ENCODE results near the gene MOSPD3. TPM values are rescaled to one million over a fixed set of nuclear protein-coding genes. Genes with fewer than 3 reads are reported as not detected.

MOSPD3 gene
- total RNA-seq, 1 donor from 2014 or later: 11.0 TPM

GRCh38 chr7:100626055-100626454 lies 13.7 kb downstream of the MOSPD3 start:
- no peaks in the 10 kb centered on the region for H3K27me3 ChIP-seq
- H3K9me3 ChIP-seq: no peaks in the 10 kb centered on the region
- H3K27ac ChIP-seq: no peak overlapping the region
- intact Hi-C loops (cut with DNase I): no loop called here
- no peak for DNase-seq (ENCODE audit: low spot score in 2 of 2)
- TF ChIP-seq CTCF (IDR thresholded peaks at IDR 0.05): no peak
- peak overlapping the region; percentile 55 to 58 for H3K4me3 ChIP-seq
- H3K36me3 ChIP-seq: no peaks in the 10 kb centered on the region
- H3K4me1 ChIP-seq: peaks cover 3% of the 10 kb centered on the region in 2 donors

DNA sequence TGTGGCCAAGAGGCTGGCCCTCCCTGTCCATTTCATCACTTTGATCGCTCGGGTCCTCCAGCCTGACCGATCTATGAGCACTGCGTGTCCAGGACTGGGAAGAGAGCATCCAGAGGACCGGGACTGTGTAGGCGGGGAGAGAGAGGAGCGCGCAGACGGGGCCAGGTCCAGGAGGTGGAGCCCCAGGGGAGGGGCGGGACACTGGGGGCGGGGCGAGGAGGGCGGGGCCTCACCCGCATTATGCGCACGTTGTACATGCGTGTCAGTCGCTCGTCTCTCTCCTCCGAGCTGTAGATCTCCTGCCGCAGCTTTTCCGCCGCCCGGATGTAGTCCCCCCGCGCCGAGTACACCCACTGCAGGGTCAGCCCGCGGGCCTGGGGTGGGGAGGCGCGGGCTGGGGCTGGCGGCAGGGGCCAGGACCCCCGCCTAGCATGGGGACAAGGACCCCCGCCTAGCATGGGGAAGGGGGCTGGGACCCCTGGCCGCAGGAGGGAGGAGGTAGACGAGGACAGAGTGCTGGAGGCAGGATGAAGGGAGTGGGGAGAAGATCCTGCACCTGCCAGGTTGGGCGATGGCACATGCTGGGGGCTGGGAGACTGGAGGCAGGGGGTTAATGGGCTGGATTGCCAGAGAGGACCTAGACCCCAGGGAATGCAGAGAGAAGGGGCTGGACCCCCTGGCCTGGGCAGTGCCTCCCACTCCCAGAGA lies 14.3 kb downstream of the MOSPD3 start:
- no peak overlapping the region for H3K27ac ChIP-seq
- intact Hi-C loops (cut with DNase I): no loop called here
- TF ChIP-seq CTCF (IDR thresholded peaks at IDR 0.05): no peak
- peak overlapping the region; percentile 55 to 58 for H3K4me3 ChIP-seq
- H3K9me3 ChIP-seq: no peaks in the 10 kb centered on the region
- peaks cover 3% of the 10 kb centered on the region in 2 donors for H3K4me1 ChIP-seq
- no peaks in the 10 kb centered on the region for H3K36me3 ChIP-seq
- peak in 1 of 2 donors; percentile 86 for DNase-seq (ENCODE audit: low spot score in 2 of 2)
- H3K27me3 ChIP-seq: no peaks in the 10 kb centered on the region

GRCh38 chr7:100627238-100627549 lies 14.9 kb downstream of the MOSPD3 start:
- Histone ChIP-seq H3K9me3 (no peaks in the 10 kb centered on the region), H3K4me1 (peaks cover 3% of the 10 kb centered on the region in 2 donors), H3K27ac (no peak overlapping the region), H3K36me3 (no peaks in the 10 kb centered on the region), H3K4me3 (peak overlapping the region in 1 of 2 donors; percentile 58), H3K27me3 (no peaks in the 10 kb centered on the region)
- intact Hi-C loops (cut with DNase I): no loop called here
- no peak for DNase-seq (ENCODE audit: low spot score in 2 of 2)
- TF ChIP-seq CTCF (IDR thresholded peaks at IDR 0.05): no peak

DNA sequence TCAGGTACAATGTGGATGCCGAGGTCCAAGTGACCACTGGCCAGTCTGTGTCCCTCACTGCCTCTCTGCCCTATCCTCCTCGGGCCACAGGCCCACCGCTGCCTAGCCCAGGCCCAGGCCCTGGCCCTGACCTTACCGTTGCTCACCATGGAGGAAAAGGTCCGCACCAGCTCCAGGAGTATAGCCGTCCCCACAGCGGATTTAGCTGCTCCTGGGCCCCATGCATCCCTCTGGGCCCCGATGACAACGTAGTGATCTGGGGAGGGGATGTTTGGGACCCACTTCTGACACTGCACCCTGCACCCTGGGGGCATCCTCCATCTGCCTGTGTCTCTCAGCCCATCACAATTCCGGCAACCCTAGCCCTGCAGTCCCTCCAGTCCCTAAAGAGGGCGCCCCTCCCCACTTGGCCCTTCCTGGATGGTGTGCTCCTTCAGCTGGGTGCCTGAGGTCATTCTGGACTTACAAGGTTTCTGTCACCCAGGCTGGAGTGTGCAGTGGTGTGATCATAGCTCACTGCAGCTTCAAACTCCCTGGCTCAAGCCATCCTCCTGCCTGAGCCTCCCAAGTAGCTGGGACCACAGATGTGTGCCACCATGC lies 16.9 kb downstream of the MOSPD3 start:
- Histone ChIP-seq H3K36me3 (no peaks in the 10 kb centered on the region), H3K4me3 (no peak overlapping the region), H3K4me1 (peaks cover 3 to 11% of the 10 kb centered on the region in 2 donors), H3K9me3 (no peaks in the 10 kb centered on the region), H3K27ac (no peak overlapping the region), H3K27me3 (peaks cover 5% of the 10 kb centered on the region)
- no peak for TF ChIP-seq CTCF (IDR thresholded peaks at IDR 0.05)
- intact Hi-C loops (cut with DNase I): no loop called here
- no peak for DNase-seq (ENCODE audit: low spot score in 2 of 2)

DNA sequence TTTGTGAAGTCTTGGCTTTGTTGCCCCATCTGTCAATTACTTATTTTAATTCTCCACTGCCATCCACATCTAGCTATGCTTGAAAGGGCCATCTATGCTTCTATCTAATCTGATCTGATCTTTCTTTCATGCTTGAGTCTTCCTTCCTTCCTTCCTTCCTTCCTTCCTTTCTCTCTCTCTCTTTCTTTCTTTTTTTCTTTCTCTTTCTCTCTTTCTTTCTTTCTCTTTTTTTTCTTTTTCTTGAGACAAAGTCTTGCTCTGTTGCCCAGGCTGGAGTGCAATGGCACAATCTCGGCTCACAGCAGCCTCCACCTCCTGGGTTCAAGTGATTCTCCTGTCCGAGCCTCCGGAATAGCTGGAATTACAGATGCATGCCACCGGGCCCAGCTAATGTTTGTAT lies 17.7 kb downstream of the MOSPD3 start:
- Histone ChIP-seq H3K27ac (no peak overlapping the region), H3K27me3 (peaks cover 5% of the 10 kb centered on the region), H3K4me3 (no peak overlapping the region), H3K4me1 (peaks cover 3 to 11% of the 10 kb centered on the region in 2 donors), H3K36me3 (no peaks in the 10 kb centered on the region), H3K9me3 (no peaks in the 10 kb centered on the region)
- no peak for DNase-seq (ENCODE audit: low spot score in 2 of 2)
- TF ChIP-seq CTCF (IDR thresholded peaks at IDR 0.05): no peak
- intact Hi-C loops (cut with DNase I): loop anchor here (5.0 kb wide), 1 partner anchor 62 kb away; the partner anchor contains the start of gene GIGYF1

Measured in ascending aorta (tissue), 2 donors.